GM21423 (cell line): ENCODE measurements around the gene BRIP1.

ENCODE experiments used
- ATAC-seq: cut with Tn5 transposase; IDR thresholded peaks from one replicate; pipeline ENCODE4 v1.9.1; 2021; ENCODE audit warnings: mild to moderate bottlenecking, moderate library complexity; ENCODE audit not compliant: unreplicated experiment

Gene BRIP1

GRCh38 chr17:61764846-61765245 is 98.5 kb downstream of the BRIP1 start:
- no peak for ATAC-seq

- ATAC-seq, result no peak
Observed at GRCh38 chr17:61761827-61762226, 101.5 kb downstream of the BRIP1 start.

GRCh38 chr17:61759362-61759761 is 104.0 kb downstream of the BRIP1 start:
- no peak for ATAC-seq

- no peak for ATAC-seq
Observed at GRCh38 chr17:61758430-61758829, 104.9 kb downstream of the BRIP1 start.

- ATAC-seq, result peak; percentile 68
Observed at GRCh38 chr17:61757168-61757567, 106.2 kb downstream of the BRIP1 start.

DNA sequence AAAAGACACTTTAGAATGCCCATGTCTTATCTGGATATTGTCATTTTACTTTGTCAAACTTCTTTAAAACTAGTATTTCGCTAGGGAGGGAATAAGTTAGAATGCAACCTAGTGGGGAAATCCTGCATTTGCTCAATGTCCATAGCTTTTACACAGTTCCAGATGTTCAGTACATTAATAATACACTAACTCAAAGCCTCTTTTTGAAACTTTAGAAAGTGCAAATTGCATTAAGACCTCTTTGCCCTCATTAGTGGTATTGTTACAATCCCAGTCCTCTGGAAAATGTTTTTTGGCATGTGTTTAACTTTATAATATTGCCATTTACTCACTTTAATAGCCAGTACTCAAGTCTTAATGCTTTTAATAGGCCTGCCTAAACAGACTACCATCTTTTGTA is 106.8 kb downstream of the BRIP1 start:
- ATAC-seq, result no peak

GRCh38 chr17:61755668-61756067 is 107.7 kb downstream of the BRIP1 start:
- no peak for ATAC-seq

- ATAC-seq, result no peak
Observed at GRCh38 chr17:61755078-61755477, 108.2 kb downstream of the BRIP1 start.

- no peak for ATAC-seq
Observed at GRCh38 chr17:61754124-61754523, 109.2 kb downstream of the BRIP1 start.

DNA sequence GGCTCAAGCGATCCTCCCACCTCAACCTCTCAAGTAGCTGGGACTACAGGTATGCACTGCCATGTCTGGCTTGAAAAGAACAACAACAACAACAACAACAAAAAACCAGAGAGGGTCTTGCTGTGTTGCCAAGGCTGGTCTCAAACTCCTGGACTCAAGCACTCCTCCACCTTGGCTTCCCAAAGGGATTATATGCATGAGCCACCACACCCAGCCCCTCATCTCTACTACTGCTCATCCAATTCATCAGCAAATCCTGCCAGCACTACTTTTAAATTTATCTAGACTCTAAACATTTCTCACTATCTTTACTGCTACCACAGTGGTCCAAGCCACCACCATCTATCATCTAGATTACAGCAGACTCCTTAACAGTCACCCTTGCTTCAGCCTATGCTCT is 109.6 kb downstream of the BRIP1 start:
- ATAC-seq, result no peak

- ATAC-seq, result peak; percentile 90
Observed at GRCh38 chr17:61750656-61751055, 112.7 kb downstream of the BRIP1 start.

GRCh38 chr17:61749823-61750404 is 113.4 kb downstream of the BRIP1 start:
- no peak for ATAC-seq

DNA sequence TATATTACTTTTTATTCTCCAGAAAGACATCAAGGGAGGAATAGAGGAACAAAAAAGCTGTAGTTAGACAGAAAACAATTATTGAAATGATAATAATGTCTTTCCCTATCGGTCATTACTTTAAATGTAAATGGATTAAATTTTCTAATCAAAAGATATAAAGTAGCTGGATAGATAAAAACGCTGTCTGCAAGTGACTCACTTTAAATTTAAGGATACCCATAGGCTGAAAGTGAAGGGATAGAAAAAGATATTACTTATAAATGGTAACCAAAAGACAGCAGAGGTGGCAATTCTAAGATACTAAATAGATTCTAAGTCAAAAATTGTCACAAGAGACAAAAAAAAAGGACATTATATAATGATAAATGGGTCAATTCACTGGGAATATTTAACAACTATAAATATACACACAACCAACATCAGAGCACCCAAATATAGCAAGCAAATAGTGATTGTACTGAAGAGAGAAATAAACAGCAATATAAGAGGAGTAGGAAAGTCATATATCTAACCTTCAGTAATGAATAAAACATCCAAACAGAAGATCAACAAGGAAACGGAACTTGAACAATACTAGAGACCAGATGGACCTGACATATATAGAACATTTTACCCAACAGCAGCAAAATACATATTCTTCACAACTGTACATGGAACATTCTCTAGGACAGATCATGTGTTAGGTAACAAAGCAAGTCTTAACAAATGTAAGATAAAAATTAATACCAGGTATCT is 116.9 kb downstream of the BRIP1 start:
- ATAC-seq, result no peak

DNA sequence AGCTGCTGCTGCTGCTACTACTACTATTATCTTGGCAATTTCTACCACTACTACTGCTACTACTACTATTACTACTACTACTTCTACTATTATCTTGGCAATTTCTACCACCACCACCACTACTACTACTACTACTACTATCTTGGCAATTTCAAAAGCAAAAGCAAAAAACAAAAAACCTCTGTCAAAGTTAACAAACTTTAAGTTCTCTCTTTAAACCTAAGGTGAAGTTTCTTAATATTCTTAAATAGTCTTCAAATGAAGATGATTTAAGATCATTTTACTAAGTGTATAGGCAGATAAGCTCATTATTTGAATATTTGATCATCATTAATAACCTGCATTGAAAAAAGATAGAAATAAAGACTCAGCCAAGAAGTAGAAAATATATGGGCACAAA is 118.5 kb downstream of the BRIP1 start:
- no peak for ATAC-seq

DNA sequence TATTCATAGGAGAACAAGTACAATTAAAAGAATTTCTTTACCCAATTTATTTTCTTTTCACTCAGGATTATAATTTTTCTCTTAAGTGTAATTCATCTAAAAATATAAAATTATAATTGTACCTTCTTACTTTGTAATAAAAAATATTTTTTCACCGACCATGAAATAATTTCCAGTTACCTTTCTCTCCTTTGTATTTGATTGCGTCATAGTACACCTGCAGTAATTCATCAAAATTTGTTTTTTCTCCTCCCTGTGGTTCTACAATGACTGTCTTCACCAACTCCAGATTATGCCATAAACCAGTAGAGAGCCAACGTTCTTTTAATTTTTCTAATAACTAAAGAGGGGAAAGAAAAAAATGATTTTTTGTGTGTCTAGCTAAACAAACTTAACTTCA is 119.1 kb downstream of the BRIP1 start:
- ATAC-seq, result no peak

DNA sequence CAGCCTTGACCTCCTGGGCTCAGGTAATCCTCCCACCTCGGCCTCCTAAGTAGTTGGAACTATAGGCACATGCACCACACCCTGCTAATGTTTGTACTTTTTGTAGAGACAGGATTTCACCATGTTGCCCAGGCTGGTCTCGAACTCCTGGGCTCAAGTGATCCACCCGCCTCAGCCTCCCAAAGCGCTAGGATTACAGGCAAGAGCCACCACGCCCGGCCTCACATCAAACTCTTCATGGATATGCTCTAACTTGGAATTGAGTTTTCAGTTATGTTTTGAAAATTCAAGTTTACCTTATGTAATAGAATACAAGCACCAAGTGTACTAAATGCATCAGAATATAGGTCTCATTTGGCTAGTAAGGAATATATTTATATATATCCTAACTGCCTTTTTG is 119.6 kb downstream of the BRIP1 start:
- no peak for ATAC-seq

DNA sequence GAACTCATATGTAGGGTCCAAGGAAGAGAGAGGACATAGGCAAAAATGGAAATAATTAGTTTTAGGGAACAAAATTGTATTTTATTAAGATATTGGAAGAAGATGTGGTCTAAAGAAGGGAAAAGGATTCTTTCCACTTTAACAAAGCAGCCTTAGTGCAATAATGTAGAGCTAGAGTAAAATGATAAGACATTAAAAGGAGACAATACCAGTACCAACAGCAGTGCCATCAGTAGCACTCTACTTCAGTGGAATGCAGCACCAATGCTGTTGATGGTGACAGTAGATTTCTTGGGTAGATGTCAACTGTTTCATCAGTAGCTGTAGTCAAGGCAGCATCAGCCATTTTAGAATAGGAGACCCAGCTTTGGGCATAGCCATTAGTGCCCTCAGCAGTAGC is 124.3 kb downstream of the BRIP1 start:
- ATAC-seq, result no peak

- ATAC-seq, result no peak
Observed at GRCh38 chr17:61738249-61738648, 125.1 kb downstream of the BRIP1 start.

DNA sequence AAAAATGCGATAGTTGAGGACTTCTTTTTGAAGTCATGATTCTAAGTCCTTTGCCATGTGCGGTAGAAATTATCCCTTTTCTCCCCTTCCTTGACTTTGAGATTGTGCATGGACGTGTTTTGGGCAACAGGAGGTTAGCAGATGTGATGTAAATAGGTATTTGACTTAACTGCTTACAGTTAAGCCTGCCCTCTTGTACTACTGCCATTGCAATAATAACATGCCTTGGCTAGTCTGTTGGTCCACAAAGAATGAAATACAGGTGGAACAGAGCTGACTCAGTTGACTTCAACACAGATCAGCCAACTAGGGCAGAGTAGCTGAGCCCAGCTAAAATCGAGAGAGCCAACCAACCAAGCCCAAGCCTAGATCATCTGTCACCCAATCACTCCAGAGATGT is 125.5 kb downstream of the BRIP1 start:
- ATAC-seq, result no peak

DNA sequence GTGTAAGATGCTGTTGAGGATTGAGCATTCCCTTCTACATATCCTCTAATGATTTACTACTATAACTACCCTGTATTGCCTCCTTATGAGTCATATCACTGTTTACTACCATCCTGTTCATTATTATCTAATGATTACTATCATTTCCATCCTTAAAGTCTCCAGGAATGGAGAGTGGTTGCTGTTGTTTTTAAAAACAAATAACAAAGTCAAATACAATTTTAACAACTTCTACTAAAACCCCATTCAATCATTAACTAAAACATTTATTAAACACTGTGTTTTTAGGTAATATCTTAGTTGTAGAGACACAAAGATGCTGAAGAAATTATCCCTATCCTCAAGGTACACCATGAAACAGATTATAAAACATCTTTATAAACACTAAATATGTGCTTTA is 126.9 kb downstream of the BRIP1 start:
- no peak for ATAC-seq

- no peak for ATAC-seq
Observed at GRCh38 chr17:61735807-61736206, 127.5 kb downstream of the BRIP1 start.

GRCh38 chr17:61734466-61734865 is 128.9 kb downstream of the BRIP1 start:
- no peak for ATAC-seq

GRCh38 chr17:61734012-61734411 is 129.3 kb downstream of the BRIP1 start:
- no peak for ATAC-seq
